Endothelial cell of umbilical vein (primary cell): Measurements from ENCODE around the gene CATSPER3. TPM values are rescaled to one million over a fixed set of nuclear protein-coding genes. Genes with fewer than 3 reads are reported as not detected.

Experiments used
- BruUV-seq: library from RNA; stranded (reverse); fragments of 400-500 nt; replicated peaks from 2 replicates; lab custom pipeline; 2021; lab: Mats Ljungman, UMichigan
- CTCF ChIA-PET: fragments of 300-600, 350-600 bp; sonication (Branson Sonifier 250); formaldehyde crosslinking; loops from one replicate; lab custom pipeline; 2021; ENCODE audit warnings: antibody characterized with exemption, inconsistent platforms; lab: Charles Lee
- POLR2A ChIA-PET: fragments of 300-600, 350-600 bp; sonication (Branson Sonifier 250); formaldehyde crosslinking; loops from one replicate; lab custom pipeline; 2021; ENCODE audit warnings: antibody characterized with exemption, inconsistent platforms; lab: Charles Lee
- DNase-seq: peaks from one replicate; pipeline ENCODE4 v3.0.0-alpha.2; 2011; ENCODE audit warnings: low read depth, low spot score
- FAIRE-seq: peaks from 2 replicates; lab custom pipeline; 2011; peaks lifted over from hg19 to GRCh38; lab: Jason Lieb, UNC
- H2AFZ ChIP-seq: 2 replicates; pipeline ENCODE4 v1.6.0; 2012; ENCODE audit warnings: low read depth, low read length, control low read depth, inconsistent platforms
- H3K27ac ChIP-seq: 2 replicates; pipeline ENCODE4 v1.5.1; 2011; ENCODE audit warnings: low read depth, mild to moderate bottlenecking, control low read depth, low read length, moderate library complexity; ENCODE audit not compliant: insufficient read depth
- H3K27me3 ChIP-seq, 2 experiments: 2 replicates each; pipeline versions ENCODE4 v1.6.0 to v1.6.1; 2011; ENCODE audit warnings: low read length in 2 of 2, mixed read lengths in 1 of 2; ENCODE audit not compliant: control insufficient read depth in 2 of 2, insufficient read depth in 2 of 2
- H3K36me3 ChIP-seq, 2 experiments: 2 replicates in 1 of 2; 3 replicates in 1 of 2; pipeline ENCODE4 v1.5.1; 2011; ENCODE audit warnings: low read length in 2 of 2, mild to moderate bottlenecking in 1 of 2, moderate library complexity in 1 of 2; ENCODE audit not compliant: control insufficient read depth in 2 of 2, insufficient read depth in 2 of 2; ENCODE audit errors: extremely low read depth in 1 of 2
- H3K4me1 ChIP-seq: 3 replicates; pipeline ENCODE4 v1.5.1; 2011; ENCODE audit warnings: mild to moderate bottlenecking, low read length; ENCODE audit not compliant: control insufficient read depth, insufficient read depth; ENCODE audit errors: extremely low read depth
- H3K4me2 ChIP-seq: 2 replicates; pipeline ENCODE4 v1.6.1; 2011; ENCODE audit warnings: low read length, control low read depth, mixed read lengths; ENCODE audit not compliant: insufficient read depth
- H3K4me3 ChIP-seq, 3 experiments: fragments of 200-600 bp in 1 of 3; sonication (generic), shearing (Covaris generic) in 1 of 3; replicated peaks in 1 of 3; 2 replicates each; pipeline ENCODE4 v1.5.1; 2011 to 2016; ENCODE audit warnings: control low read depth in 3 of 3, low read length in 3 of 3, mild to moderate bottlenecking in 2 of 3, inconsistent platforms in 1 of 3, low read depth in 1 of 3, moderate library complexity in 1 of 3; ENCODE audit not compliant: insufficient read depth in 1 of 3
- H3K79me2 ChIP-seq: 2 replicates; pipeline ENCODE4 v1.6.0; 2012; ENCODE audit warnings: low read length, inconsistent platforms; ENCODE audit not compliant: control insufficient read depth, insufficient read depth
- H3K9ac ChIP-seq: replicated peaks from 2 replicates; pipeline ENCODE3; 2011; ENCODE audit warnings: low read length, control low read depth; ENCODE audit not compliant: insufficient read depth; ENCODE audit errors: extremely low read depth
- H3K9me1 ChIP-seq: replicated peaks from 3 replicates; pipeline ENCODE4 v1.6.0; 2011; ENCODE audit warnings: mild to moderate bottlenecking, low read length; ENCODE audit not compliant: control insufficient read depth, insufficient read depth; ENCODE audit errors: extremely low read depth
- H3K9me3 ChIP-seq: replicated peaks from 2 replicates; pipeline ENCODE4 v1.5.1; 2012; ENCODE audit warnings: low read length, inconsistent platforms; ENCODE audit not compliant: control insufficient read depth, insufficient read depth
- H4K20me1 ChIP-seq: replicated peaks from 2 replicates; pipeline ENCODE3; 2011; ENCODE audit warnings: mild to moderate bottlenecking, low read length; ENCODE audit not compliant: control insufficient read depth, insufficient read depth; ENCODE audit errors: extremely low read depth
- EZH2 ChIP-seq: IDR thresholded peaks from 2 replicates; pipeline ENCODE4 v1.6.1; 2012; ENCODE audit warnings: borderline replicate concordance, low read depth, mild to moderate bottlenecking, moderate library complexity, low read length, inconsistent platforms; ENCODE audit not compliant: severe bottlenecking
- FOS ChIP-seq: IDR thresholded peaks from 2 replicates; pipeline ENCODE4 v1.6.1; 2011; ENCODE audit warnings: mild to moderate bottlenecking, low read length, moderate library complexity, borderline replicate concordance; ENCODE audit not compliant: insufficient read depth
- GATA2 ChIP-seq: IDR thresholded peaks from 2 replicates; pipeline ENCODE4 v1.7.0; 2011; ENCODE audit warnings: low read depth, mild to moderate bottlenecking, moderate library complexity, mixed read lengths, low read length; ENCODE audit not compliant: insufficient read length, insufficient read depth
- JUN ChIP-seq: IDR thresholded peaks from 2 replicates; pipeline ENCODE4 v1.6.1; 2011; ENCODE audit warnings: borderline replicate concordance, low read depth; ENCODE audit not compliant: insufficient read length, insufficient read depth
- MYC ChIP-seq: IDR thresholded peaks from one replicate; pipeline ENCODE4 v1.6.1; 2011; ENCODE audit warnings: mild to moderate bottlenecking, low read depth, low read length
- POLR2A ChIP-seq: IDR thresholded peaks from 2 replicates; pipeline ENCODE4 v1.6.1; 2012; ENCODE audit warnings: low read depth, mild to moderate bottlenecking, control low read depth, low read length
- POLR2AphosphoS5 ChIP-seq: IDR thresholded peaks from 2 replicates; pipeline ENCODE4 v1.6.1; 2012; ENCODE audit warnings: low read depth, mild to moderate bottlenecking, control low read depth, low read length, moderate library complexity; ENCODE audit not compliant: insufficient read depth
- dilution Hi-C: fragments of 300-500 bp; cut with MboI; formaldehyde crosslinking; loops from one replicate; pipeline ENCODE4 v1.15.0; 2019; ENCODE audit warnings: low sequenced_read_pairs; ENCODE audit not compliant: extremely low pct_ligation_motif_present
- intact Hi-C: fragments of 100-400 bp; cut with micrococcal nuclease; formaldehyde crosslinking; loops from one replicate; pipeline ENCODE4 v1.10.0; 2022
- polyA plus RNA-seq, 4 experiments: library from polyadenylated mRNA; depleted of rRNA in 3 of 4; stranded (reverse) in 3 of 4; unstranded in 1 of 4; fragments of >200 nt; gene quantifications; 2 replicates each; pipeline versions ENCODE4 v1.2.1 to v1.2.3, GENCODE V29; 2011 to 2012; ENCODE audit warnings: missing spikeins in 1 of 4
- total RNA-seq: library from RNA; stranded (reverse); gene quantifications from 2 replicates; pipeline ENCODE4 v1.2.3, GENCODE V29; 2021
- TF ChIP-seq, protein P1 (sequence below), 2 donors: IDR thresholded peaks; 1 replicate in 1 of 2; 2 replicates in 1 of 2; pipeline ENCODE4 v1.5.1; 2011; ENCODE audit warnings: low read length in 2 of 2, mild to moderate bottlenecking in 2 of 2, moderate library complexity in 2 of 2, control low read depth in 1 of 2, inconsistent platforms in 1 of 2, low read depth in 1 of 2; ENCODE audit not compliant: insufficient read depth in 1 of 2; ENCODE audit errors: extremely low read depth in 1 of 2
- TF ChIP-seq, protein P2 (sequence below): IDR thresholded peaks from 2 replicates; pipeline ENCODE4 v1.6.1; 2011; ENCODE audit not compliant: insufficient read depth, insufficient read length

The CATSPER3 gene
- total and polyA plus RNA-seq, 2 donors (not counting 3 experiments of a cell fraction or from before 2014, with no cell fraction given), result 0.43 to 0.71 TPM

DNA sequence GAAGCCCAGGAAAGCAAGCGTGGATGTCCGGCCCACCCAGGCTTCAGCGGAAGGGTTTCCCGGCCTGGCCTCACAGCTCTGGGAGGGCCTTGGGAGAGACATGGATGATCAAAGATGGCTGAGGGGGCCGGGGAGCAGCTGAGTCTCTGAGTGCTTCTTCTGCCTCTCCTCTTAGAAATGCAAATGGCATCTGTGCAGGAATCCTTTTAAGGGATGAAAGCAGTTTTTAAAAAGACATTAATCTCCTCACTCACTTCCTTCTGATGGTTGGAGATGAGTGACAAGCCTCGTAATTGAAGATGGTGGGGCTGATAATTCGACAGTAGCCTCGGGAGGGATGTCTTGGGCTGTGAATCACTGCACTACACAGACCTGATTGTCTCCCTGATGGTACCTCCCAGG lies 90.6 kb downstream of the CATSPER3 start:
- intact Hi-C loops (no loop called here), dilution Hi-C loops (no loop called here)
- H3K9ac ChIP-seq, result no peak overlapping the region
- FAIRE-seq, result no peak
- H3K9me1 ChIP-seq, result no peaks in the 10 kb centered on the region
- ChIA-PET POLR2A (no interaction called here), CTCF (no interaction called here)
- DNase-seq, result no peak
- no peak overlapping the region for H3K27ac ChIP-seq
- no peaks in the 10 kb centered on the region for H3K4me1 ChIP-seq
- peaks cover 16 to 18% of the 10 kb centered on the region in 2 experiments for H3K27me3 ChIP-seq
- H3K9me3 ChIP-seq, result no peaks in the 10 kb centered on the region
- no peak overlapping the region for H3K4me2 ChIP-seq
- no peak for TF ChIP-seq FOS
- TF ChIP-seq, protein P1, sequence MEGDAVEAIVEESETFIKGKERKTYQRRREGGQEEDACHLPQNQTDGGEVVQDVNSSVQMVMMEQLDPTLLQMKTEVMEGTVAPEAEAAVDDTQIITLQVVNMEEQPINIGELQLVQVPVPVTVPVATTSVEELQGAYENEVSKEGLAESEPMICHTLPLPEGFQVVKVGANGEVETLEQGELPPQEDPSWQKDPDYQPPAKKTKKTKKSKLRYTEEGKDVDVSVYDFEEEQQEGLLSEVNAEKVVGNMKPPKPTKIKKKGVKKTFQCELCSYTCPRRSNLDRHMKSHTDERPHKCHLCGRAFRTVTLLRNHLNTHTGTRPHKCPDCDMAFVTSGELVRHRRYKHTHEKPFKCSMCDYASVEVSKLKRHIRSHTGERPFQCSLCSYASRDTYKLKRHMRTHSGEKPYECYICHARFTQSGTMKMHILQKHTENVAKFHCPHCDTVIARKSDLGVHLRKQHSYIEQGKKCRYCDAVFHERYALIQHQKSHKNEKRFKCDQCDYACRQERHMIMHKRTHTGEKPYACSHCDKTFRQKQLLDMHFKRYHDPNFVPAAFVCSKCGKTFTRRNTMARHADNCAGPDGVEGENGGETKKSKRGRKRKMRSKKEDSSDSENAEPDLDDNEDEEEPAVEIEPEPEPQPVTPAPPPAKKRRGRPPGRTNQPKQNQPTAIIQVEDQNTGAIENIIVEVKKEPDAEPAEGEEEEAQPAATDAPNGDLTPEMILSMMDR (IDR thresholded peaks at IDR 0.05; ENCODE audit: extremely low read depth in 1 of 2, insufficient read depth in 1 of 2, low read depth in 1 of 2, low read length in 2 of 2), result no peak
- no peak for TF ChIP-seq JUN
- TF ChIP-seq POLR2A, result no peak
- no peak for TF ChIP-seq GATA2
- no peak for TF ChIP-seq EZH2
- no peak for TF ChIP-seq POLR2AphosphoS5
- TF ChIP-seq MYC, result no peak
- TF ChIP-seq, protein P2, sequence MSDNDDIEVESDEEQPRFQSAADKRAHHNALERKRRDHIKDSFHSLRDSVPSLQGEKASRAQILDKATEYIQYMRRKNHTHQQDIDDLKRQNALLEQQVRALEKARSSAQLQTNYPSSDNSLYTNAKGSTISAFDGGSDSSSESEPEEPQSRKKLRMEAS, result no peak
- no peaks in the 10 kb centered on the region for H3K79me2 ChIP-seq
- H2AFZ ChIP-seq, result no peak overlapping the region
- H3K36me3 ChIP-seq, result no peaks in the 10 kb centered on the region
- no TSS peak for BruUV-seq
- H4K20me1 ChIP-seq, result no peaks in the 10 kb centered on the region
- no peak overlapping the region for H3K4me3 ChIP-seq
